Subcutaneous adipose tissue (tissue), 4 donors: Measurements from ENCODE around the gene ZNF782. TPM values are rescaled to one million over a fixed set of nuclear protein-coding genes. Genes with fewer than 3 reads are reported as not detected.

Experiments used
- CTCF ChIP-seq: fragments of 450-650 bp; IDR thresholded peaks from one replicate; pipeline ENCODE4 v1.5.1; 2016; ENCODE audit warnings: low read depth, mild to moderate bottlenecking, control low read depth, antibody characterized with exemption, moderate library complexity
- total RNA-seq, 4 donors: library from RNA; depleted of rRNA; stranded (reverse); fragments of >200 nt; gene quantifications; one replicate each; pipeline ENCODE4 v1.1.0, GENCODE V29; 2016

The ZNF782 gene
- total RNA-seq, 4 donors from 2014 or later, result 8.6 to 16.6 (median 9.6) TPM

GRCh38 chr9:96875461-96876142 is 21.3 kb upstream of the ZNF782 start:
- TF ChIP-seq CTCF, result no peak

- no peak for TF ChIP-seq CTCF
Measured at GRCh38 chr9:96874947-96875460, 20.7 kb upstream of the ZNF782 start.

- TF ChIP-seq CTCF, result no peak
Measured at GRCh38 chr9:96874201-96874785, 20.0 kb upstream of the ZNF782 start.

- TF ChIP-seq CTCF, result no peak
Measured at GRCh38 chr9:96871176-96871575, 16.9 kb upstream of the ZNF782 start.

GRCh38 chr9:96868709-96869108 is 14.4 kb upstream of the ZNF782 start:
- TF ChIP-seq CTCF, result no peak

GRCh38 chr9:96867079-96867804 is 12.9 kb upstream of the ZNF782 start:
- TF ChIP-seq CTCF, result no peak

GRCh38 chr9:96859461-96860198 is 5.3 kb upstream of the ZNF782 start:
- TF ChIP-seq CTCF, result no peak
